ENCODE data around the gene RIIAD1.
"Not testable (repeated sequence)": the region's sequence is repeated elsewhere in the genome, so short reads cannot be mapped to it uniquely, and the experiment has no call there.

The RIIAD1 gene

GRCh38 chr1:151737026-151737425 is 15.7 kb downstream of the RIIAD1 start:
- DNase-seq: no peak

DNA sequence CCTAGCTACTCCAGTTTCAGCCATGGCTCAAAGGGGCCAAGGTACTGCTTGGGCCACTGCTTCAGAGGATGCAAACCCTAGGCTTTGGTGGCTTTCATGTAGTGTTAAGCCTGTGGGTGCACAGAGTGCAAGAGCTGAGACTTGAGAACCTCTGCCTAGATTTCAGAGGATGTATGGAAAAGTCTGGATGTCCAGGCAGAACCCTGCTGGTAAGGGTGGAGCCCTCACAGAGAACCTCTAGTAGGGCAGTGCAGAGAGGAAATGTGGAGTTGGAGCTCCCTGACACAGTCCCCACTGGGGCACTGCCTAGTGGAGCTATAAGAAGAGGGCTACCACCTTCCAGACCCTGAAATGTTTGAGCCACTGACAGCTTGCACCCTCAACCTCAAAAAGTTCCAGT is 16.2 kb downstream of the RIIAD1 start:
- DNase-seq: no peak

- DNase-seq: no peak
Observed at GRCh38 chr1:151739590-151740355, 18.5 kb downstream of the RIIAD1 start.

GRCh38 chr1:151741516-151741915 is 20.2 kb downstream of the RIIAD1 start:
- no peak for DNase-seq

DNA sequence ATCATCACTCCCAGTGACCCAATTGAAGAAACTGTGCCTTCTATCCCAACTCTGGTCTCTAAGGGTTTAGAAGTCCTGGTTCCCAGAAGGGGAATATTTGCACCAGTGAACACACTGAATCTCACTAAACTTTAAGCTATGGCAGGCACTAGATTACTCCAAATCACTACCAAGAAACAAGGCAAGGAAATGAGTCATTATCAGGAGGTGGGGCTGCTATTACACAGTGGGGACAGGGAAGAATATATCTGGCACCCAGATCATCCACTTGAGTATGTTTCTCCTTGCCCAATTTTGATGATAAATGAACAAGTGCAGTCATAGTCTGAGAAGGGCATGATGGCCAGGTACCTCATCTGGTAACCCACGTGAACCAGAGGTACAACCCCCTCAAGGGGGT is 35.0 kb downstream of the RIIAD1 start:
- DNase-seq: no peak

DNA sequence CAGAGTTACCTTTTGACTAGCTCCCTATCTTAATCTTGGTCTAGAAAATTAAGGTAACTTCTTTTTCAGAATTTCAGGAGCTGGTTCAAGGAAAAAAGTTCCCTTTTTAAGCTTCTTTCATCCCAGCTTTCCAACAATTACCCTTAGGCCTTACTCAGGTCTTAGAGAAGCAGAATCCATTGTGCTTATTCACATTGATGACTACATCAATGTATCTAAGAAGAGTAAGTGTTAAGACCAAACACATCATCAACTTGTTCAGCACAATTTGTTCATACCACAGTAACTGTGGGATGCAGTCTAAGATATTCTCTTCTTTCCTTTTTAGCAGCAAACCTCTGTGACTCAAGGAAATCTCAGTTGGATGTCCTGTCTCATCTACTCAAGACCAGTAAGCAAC is 37.9 kb downstream of the RIIAD1 start:
- DNase-seq: no peak

- DNase-seq: no peak
Observed at GRCh38 chr1:151760597-151761385, 39.5 kb downstream of the RIIAD1 start.

DNA sequence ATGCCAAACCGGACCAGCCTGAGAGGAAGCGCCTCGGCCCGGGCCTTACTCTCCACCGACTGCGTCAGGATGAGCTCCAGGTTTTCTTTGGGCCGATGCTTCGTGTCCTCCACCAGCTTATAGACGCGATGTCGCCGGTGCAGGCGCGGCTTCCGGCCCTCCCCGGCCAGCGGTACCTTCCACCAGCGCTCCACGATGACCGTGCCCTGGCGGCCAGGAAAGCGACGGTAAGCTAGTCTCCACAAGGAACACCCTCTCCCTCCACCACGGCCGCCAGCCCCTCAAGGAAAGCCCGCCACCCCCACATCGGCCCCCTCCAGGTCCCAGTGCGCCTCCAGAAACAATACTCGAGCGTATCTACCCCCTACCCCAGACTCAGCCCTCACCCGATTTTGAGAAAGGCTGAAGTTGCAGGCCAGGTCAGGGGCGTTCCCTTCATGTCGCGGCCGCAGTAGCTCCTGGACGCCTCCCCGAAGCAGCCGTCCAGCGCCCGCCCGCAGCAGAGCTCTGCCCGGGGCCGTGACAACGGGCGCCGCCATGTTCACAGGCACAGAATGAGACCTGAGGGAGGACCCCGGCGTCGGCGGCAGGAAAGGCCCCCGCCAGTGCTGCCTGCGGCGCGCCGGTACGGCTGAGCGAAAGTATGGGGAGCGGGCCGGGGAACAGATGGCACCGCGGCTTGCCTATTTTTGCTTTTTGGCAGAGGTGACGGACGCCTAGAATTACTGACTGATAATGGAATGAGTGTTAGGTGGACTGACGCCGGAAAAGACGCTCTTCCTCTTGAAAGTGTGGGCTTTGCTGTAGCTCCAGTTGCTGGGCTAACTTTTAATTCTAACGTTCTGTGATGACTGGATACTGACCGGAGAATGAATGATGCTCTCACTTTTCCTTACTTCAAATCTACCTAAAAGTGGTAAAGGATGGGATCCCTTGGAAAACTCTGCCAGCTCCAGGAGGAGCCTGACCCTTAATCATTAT is 41.9 kb downstream of the RIIAD1 start, which contains the start of gene MRPL9:
Gene MRPL9 (minus strand): TSS at position 556 of the 981 bp plus-strand sequence. CDS start 17 bp downstream, at position 539.
- peak; percentile 90 for DNase-seq

- no peak for DNase-seq
Observed at GRCh38 chr1:151763990-151764389, 42.7 kb downstream of the RIIAD1 start.

GRCh38 chr1:151768351-151769066 is 47.2 kb downstream of the RIIAD1 start:
- not testable (repeated sequence) for DNase-seq

GRCh38 chr1:151769270-151769669 is 47.9 kb downstream of the RIIAD1 start:
- DNase-seq: not testable (repeated sequence)

DNA sequence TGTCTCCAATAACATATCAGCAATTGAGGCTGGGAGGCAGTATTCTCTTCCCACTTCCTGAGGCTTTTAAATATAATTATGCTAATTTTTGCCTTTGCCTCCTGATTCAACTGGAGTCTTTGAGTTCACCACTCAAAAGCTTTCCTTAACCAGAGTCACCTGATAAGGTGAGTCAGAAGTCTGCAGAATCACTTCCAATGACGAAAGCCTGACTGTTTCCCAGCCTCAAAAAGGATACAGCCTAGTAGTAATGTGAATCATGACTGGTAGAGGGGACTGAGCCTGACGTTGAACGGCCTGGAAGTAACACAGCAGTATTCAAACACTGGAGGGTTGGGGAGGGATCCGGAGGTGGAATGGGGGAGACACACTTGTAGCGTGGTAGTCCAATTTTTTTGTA is 52.4 kb downstream of the RIIAD1 start:
- DNase-seq: no peak

DNA sequence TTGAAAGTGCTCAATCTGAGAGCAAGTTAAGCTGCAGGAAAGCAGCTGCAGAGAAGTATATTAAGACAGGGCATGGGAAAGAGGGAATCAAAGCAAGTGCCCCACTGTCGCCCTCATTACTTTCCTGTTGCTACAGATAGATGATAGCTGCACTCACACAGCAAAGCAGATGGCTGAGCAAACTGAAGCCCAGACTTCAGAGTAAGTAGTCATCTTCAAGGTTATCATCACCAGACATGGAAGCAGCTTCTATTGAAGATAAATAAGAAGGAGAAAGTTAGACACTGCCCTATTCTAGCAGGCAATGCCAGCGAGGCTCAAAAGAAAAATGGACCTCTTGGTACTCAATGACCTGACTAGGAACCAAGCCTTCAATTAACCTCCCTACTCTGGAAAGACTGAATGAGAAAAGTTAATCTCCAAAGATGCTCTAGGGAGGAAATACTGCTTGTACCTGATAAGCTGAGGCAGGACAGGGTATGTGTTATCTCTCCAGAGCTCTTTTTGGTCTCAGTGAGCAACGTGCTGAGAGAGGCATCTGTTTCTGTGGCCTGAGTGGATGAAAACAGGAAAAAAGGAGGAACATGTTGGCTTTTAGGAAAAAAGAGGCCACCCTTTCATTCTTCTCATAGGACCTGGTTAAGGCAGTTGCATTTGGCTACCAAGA is 53.1 kb downstream of the RIIAD1 start:
- DNase-seq: no peak

DNA sequence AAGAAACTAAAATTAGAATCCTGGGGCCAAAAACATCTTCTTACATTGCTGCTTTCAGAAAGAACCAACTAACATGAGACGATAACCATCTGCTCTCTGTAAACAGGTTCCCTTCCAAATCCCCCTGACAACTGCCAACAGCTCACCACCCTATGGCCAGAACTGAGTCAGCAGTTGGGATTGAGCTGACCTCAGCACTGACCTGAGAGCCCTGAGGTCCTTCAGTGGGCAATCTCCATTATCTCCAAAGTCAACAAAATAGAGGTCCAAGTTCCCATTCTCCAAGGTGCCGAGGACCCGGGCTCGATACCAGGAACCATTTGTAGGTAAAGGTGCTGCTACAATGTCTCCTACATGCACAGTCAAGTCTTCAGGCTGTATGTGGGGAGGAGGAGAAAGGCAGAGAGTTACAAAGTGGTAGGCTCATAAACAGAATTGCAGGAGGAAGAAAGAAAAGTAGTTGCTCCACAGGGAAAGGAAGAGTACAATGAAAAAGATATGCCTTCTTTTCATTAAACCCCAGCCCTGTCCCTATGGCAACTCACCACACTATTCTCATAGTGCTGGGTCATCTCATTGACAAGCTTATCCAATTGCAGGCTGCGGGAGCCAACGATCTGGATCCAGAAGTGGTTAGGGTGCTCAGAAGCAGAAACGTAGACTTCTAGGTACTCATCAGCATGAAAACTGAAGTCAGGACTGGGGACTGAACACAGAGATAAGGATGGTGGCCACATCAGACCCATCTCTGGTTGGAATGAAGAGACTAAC is 54.8 kb downstream of the RIIAD1 start:
- DNase-seq: no peak

DNA sequence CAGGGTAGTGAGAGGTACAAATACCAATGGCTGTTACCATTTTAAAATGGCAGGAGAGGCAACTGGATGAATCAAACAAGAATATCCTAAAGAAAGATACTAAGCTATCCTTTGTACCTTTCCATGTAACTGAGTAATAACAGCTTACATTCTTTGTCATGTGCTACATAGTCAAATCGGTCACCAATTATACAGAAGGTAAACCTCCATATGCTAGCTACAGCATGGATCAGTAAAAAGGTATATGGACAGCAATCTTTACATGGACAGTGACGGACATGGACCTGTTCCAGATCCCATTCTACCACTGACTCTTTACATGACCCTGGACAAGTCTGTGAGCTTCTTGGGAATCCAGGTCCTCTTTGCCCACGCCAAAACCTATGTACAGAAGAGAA is 55.3 kb downstream of the RIIAD1 start:
- DNase-seq: no peak

GRCh38 chr1:151777317-151777716 is 56.0 kb downstream of the RIIAD1 start:
- no peak for DNase-seq
